H1 (cell line): ENCODE results near the gene SCN4A. TPM values are rescaled to one million over a fixed set of nuclear protein-coding genes. Genes with fewer than 3 reads are reported as not detected.

ENCODE experiments used
- CTCF ChIA-PET: fragments of 300-600 bp; sonication (Branson Sonifier 250); formaldehyde crosslinking; loops from one replicate; lab custom pipeline; 2021; ENCODE audit not compliant: partially characterized antibody; lab: Charles Lee
- POLR2A ChIA-PET: fragments of 300-600 bp; sonication (Branson Sonifier 250); formaldehyde crosslinking; loops from one replicate; lab custom pipeline; 2021; ENCODE audit warnings: inconsistent platforms; ENCODE audit not compliant: partially characterized antibody; lab: Charles Lee
- DNase-seq, 2 experiments: peaks; one replicate each; pipeline versions ENCODE4 v3.0.0 to v3.0.0-alpha.2; 2010 to 2022; ENCODE audit warnings: low spot score in 2 of 2, low read depth in 1 of 2, mixed read lengths in 1 of 2
- FAIRE-seq: peaks from 2 replicates; lab custom pipeline; 2011; peaks lifted over from hg19 to GRCh38; lab: Jason Lieb, UNC
- H2AFZ ChIP-seq: 2 replicates; pipeline ENCODE4 v1.8.1; 2012; ENCODE audit warnings: low read length, inconsistent platforms
- H2AK5ac ChIP-seq: 2 replicates; pipeline ENCODE4 v1.6.1; 2013; ENCODE audit warnings: low read depth, low read length
- H2BK120ac ChIP-seq: replicated peaks from 2 replicates; pipeline ENCODE3; 2013; ENCODE audit warnings: low read depth, low read length, inconsistent platforms
- H2BK12ac ChIP-seq: 2 replicates; pipeline ENCODE4 v1.6.1; 2013; ENCODE audit warnings: low read depth, low read length
- H2BK15ac ChIP-seq: 2 replicates; pipeline ENCODE4 v1.6.1; 2013; ENCODE audit warnings: low read length
- H2BK20ac ChIP-seq: 2 replicates; pipeline ENCODE4 v1.6.1; 2013; ENCODE audit warnings: low read length
- H2BK5ac ChIP-seq: 2 replicates; pipeline ENCODE4 v1.6.1; 2013; ENCODE audit warnings: low read depth, low read length
- H3K14ac ChIP-seq: 2 replicates; pipeline ENCODE4 v1.6.1; 2013; ENCODE audit warnings: inconsistent platforms; ENCODE audit not compliant: insufficient read length
- H3K18ac ChIP-seq: 2 replicates; pipeline ENCODE4 v1.6.1; 2013; ENCODE audit warnings: low read length; ENCODE audit errors: extremely low read depth
- H3K23ac ChIP-seq: 2 replicates; pipeline ENCODE4 v1.6.1; 2013; ENCODE audit warnings: inconsistent platforms; ENCODE audit not compliant: insufficient read length
- H3K23me2 ChIP-seq: 2 replicates; pipeline ENCODE4 v1.6.1; 2013; ENCODE audit warnings: low read depth, low read length
- H3K27ac ChIP-seq: 2 replicates; pipeline ENCODE4 v1.6.1; 2011; ENCODE audit warnings: low read depth, low read length, inconsistent platforms
- H3K27me3 ChIP-seq, 4 experiments: replicated peaks in 1 of 4; 1 replicate in 1 of 4; 2 replicates in 3 of 4; pipeline versions ENCODE4 v1.6.1 to v1.8.1; 2011 to 2013; ENCODE audit warnings: low read length in 3 of 4, mild to moderate bottlenecking in 3 of 4, inconsistent platforms in 2 of 4, mixed read lengths in 2 of 4, moderate library complexity in 1 of 4; ENCODE audit not compliant: control insufficient read depth in 3 of 4, insufficient read depth in 3 of 4; ENCODE audit errors: extremely low read depth in 1 of 4
- H3K36me3 ChIP-seq, 4 experiments: 2 replicates each; pipeline versions ENCODE4 v1.6.1 to v1.8.1; 2011 to 2013; ENCODE audit warnings: mild to moderate bottlenecking in 4 of 4, low read length in 3 of 4, moderate library complexity in 2 of 4, control low read depth in 1 of 4, inconsistent platforms in 1 of 4; ENCODE audit not compliant: insufficient read depth in 4 of 4, control insufficient read depth in 2 of 4
- H3K4ac ChIP-seq: replicated peaks from 2 replicates; pipeline ENCODE3; 2013; ENCODE audit warnings: low read length, low read depth, mixed read lengths, inconsistent platforms; ENCODE audit not compliant: insufficient read length
- H3K4me1 ChIP-seq, 4 experiments: replicated peaks in 1 of 4; 1 replicate in 1 of 4; 2 replicates in 3 of 4; pipeline versions ENCODE4 v1.6.1 to v1.8.1; 2011 to 2013; ENCODE audit warnings: low read length in 3 of 4, inconsistent platforms in 2 of 4, mixed read lengths in 1 of 4; ENCODE audit not compliant: insufficient read depth in 4 of 4, control insufficient read depth in 3 of 4
- H3K4me2 ChIP-seq, 2 experiments: 2 replicates each; pipeline versions ENCODE4 v1.6.1 to v1.8.1; 2011 to 2013; ENCODE audit warnings: low read depth in 2 of 2, low read length in 2 of 2, control low read depth in 1 of 2, inconsistent platforms in 1 of 2, mild to moderate bottlenecking in 1 of 2; ENCODE audit not compliant: insufficient read depth in 1 of 2
- H3K4me3 ChIP-seq, 4 experiments: fragments of 200-600, 300-600 bp in 1 of 4; sonication (generic), shearing (Covaris generic), sonication (Bioruptor Twin) in 1 of 4; 2 replicates each; pipeline versions ENCODE4 v1.5.1 to v1.8.1; 2011 to 2016; ENCODE audit warnings: low read length in 4 of 4, low read depth in 3 of 4, control low read depth in 2 of 4, inconsistent platforms in 2 of 4, mild to moderate bottlenecking in 2 of 4, mixed read lengths in 1 of 4, moderate library complexity in 1 of 4; ENCODE audit not compliant: insufficient read depth in 2 of 4; ENCODE audit errors: extremely low read depth in 1 of 4
- H3K56ac ChIP-seq: replicated peaks from 2 replicates; pipeline ENCODE3; 2013; ENCODE audit warnings: low read depth, mild to moderate bottlenecking, mixed read lengths, low read length, inconsistent platforms; ENCODE audit not compliant: insufficient read length
- H3K79me1 ChIP-seq: 2 replicates; pipeline ENCODE4 v1.6.1; 2013; ENCODE audit warnings: low read depth, low read length, control low read depth
- H3K79me2 ChIP-seq, 2 experiments: 2 replicates each; pipeline versions ENCODE4 v1.6.1 to v1.8.1; 2012 to 2013; ENCODE audit warnings: low read length in 2 of 2, mild to moderate bottlenecking in 2 of 2, inconsistent platforms in 1 of 2; ENCODE audit not compliant: insufficient read depth in 2 of 2, control insufficient read depth in 1 of 2
- H3K9ac ChIP-seq, 4 experiments: replicated peaks in 1 of 4; 1 replicate in 1 of 4; 2 replicates in 3 of 4; pipeline versions ENCODE4 v1.6.1 to v1.8.1; 2011 to 2013; ENCODE audit warnings: low read depth in 3 of 4, low read length in 3 of 4, control low read depth in 2 of 4, mild to moderate bottlenecking in 2 of 4, moderate library complexity in 2 of 4, inconsistent platforms in 1 of 4; ENCODE audit errors: extremely low read depth in 1 of 4
- H3K9me3 ChIP-seq, 2 experiments: 2 replicates each; pipeline versions ENCODE4 v1.6.1 to v1.8.1; 2012 to 2013; ENCODE audit warnings: mild to moderate bottlenecking in 2 of 2, moderate library complexity in 2 of 2, control low read depth in 1 of 2, inconsistent platforms in 1 of 2, low read depth in 1 of 2, low read length in 1 of 2, mixed read lengths in 1 of 2; ENCODE audit not compliant: insufficient read depth in 2 of 2
- H4K20me1 ChIP-seq, 2 experiments: replicated peaks in 1 of 2; 2 replicates each; pipeline versions ENCODE3 to v1.8.1; 2011 to 2013; ENCODE audit warnings: inconsistent platforms in 2 of 2, low read length in 2 of 2, mild to moderate bottlenecking in 1 of 2; ENCODE audit not compliant: insufficient read depth in 2 of 2, control insufficient read depth in 1 of 2
- H4K5ac ChIP-seq: 2 replicates; pipeline ENCODE4 v1.6.1; 2013; ENCODE audit warnings: low read length, low read depth, mixed read lengths, inconsistent platforms; ENCODE audit not compliant: insufficient read length
- H4K8ac ChIP-seq: 2 replicates; pipeline ENCODE4 v1.8.0; 2013; ENCODE audit warnings: mild to moderate bottlenecking, moderate library complexity, low read length, inconsistent platforms; ENCODE audit not compliant: insufficient read depth; ENCODE audit errors: extremely low read depth
- H4K91ac ChIP-seq: replicated peaks from 2 replicates; pipeline ENCODE3; 2013; ENCODE audit warnings: low read length, mixed read lengths, inconsistent platforms; ENCODE audit not compliant: insufficient read length
- EGR1 ChIP-seq: IDR thresholded peaks from 2 replicates; pipeline ENCODE4 v1.6.1; 2011; ENCODE audit warnings: low read depth, low read length, borderline replicate concordance
- SP1 ChIP-seq: IDR thresholded peaks from 2 replicates; pipeline ENCODE4 v1.6.1; 2011; ENCODE audit warnings: low read depth, low read length
- TEAD4 ChIP-seq: IDR thresholded peaks from 2 replicates; pipeline ENCODE4 v1.6.1; 2012; ENCODE audit warnings: low read depth, low read length, inconsistent platforms, mixed read lengths
- WGBS, 2 experiments: shearing (Covaris generic) in 1 of 2; methylation state at CpG; one replicate each; pipeline versions ENCODE4 v1.1.6 to v1.1.7; 2013 to 2015; ENCODE audit warnings: low lambda C conversion rate in 2 of 2, mixed read lengths in 2 of 2, inconsistent platforms in 1 of 2, low coverage in 1 of 2, missing lambda C conversion rate in 1 of 2; ENCODE audit not compliant: insufficient replicate concordance in 2 of 2, insufficient coverage in 1 of 2, insufficient read length in 1 of 2; ENCODE audit errors: extremely low coverage in 1 of 2, missing lambda C conversion rate in 1 of 2; 5-methylcytosine and 5-hydroxymethylcytosine counted together
- polyA plus RNA-seq, 7 experiments: library from polyadenylated mRNA; depleted of rRNA in 3 of 7; stranded (reverse) in 5 of 7; unstranded in 2 of 7; fragments of >200 nt in 5 of 7; fragments of 200-250 nt in 2 of 7; gene quantifications; 1 replicate in 5 of 7; 2 replicates in 1 of 7; 4 replicates in 1 of 7; pipeline versions ENCODE4 v1.2.1 to v1.2.3, GENCODE V29; 2011 to 2013; ENCODE audit warnings: missing spikeins in 2 of 7, mixed read lengths in 2 of 7
- total RNA-seq: library from RNA; stranded (reverse); fragmentation: NEBNext Ultra II Directional; extraction: Animal tissue kit (Norgen Biotek cat#: 25700); gene quantifications from 2 replicates; pipeline ENCODE4 v1.2.1, GENCODE V29; 2021

SCN4A gene
- total and polyA plus RNA-seq, 2 of the 8 experiments (the other 6 are each of a cell fraction or from before 2014, with no cell fraction given): 5.0 to 8.5 TPM

DNA sequence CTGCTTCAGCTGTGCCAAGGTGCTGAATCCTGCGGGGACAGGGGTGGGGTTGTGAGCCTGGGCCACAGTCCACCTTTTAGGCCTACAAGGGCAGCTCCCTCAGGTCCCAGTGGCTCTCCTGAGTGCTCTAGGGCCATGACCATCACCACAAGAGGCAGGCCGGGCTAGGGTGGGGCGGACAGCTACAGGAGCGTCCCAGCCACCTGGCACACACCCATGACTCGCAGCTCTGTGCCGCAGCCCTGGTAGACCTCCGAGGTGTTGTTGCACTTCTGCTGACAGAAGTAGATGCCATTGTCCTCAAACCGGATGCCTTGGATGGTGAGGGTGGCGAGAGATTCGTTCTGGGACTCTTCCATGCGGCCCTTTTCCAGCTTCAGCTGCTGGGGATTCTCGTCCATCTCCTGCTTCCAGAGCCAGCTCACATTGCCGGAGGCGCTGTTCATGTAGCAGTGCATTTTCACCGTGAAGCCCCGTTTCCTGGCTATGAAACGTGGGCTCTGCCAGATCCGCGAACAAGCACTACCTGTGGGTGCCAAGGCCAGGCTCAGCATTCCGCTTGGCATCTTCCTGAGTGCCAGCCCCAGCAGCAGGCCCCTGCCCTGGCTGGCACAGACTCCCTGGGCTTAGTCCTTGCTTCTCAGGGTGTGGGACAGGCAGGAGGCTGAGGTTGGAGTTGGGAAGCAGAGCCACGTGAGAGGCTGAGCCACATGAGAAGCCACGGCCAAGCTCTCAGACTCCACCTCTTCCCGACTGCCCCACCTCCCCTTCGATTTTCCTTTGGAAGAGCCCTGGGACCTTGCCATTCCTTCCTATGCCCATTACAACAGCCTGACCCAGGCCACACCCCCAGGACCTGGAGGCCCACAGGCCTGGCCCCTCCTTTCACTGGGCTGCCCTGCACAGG, 42.6 kb downstream of the SCN4A start:
- no peak overlapping the region for H4K5ac ChIP-seq
- FAIRE-seq (no peak), DNase-seq (peak in 1 of 2 experiments; percentile 51)
- peak overlapping the region; percentile 63; the same call in 1 of the 2 replicates for H2BK12ac ChIP-seq
- 0 out of 2 replicates have a peak overlapping the region, but pooled peaks have one; percentile 49 for H2BK5ac ChIP-seq
- peak overlapping the region; percentile 18; the same call in 1 of the 2 replicates for H2BK15ac ChIP-seq
- no peak overlapping the region for H2AFZ ChIP-seq
- H3K18ac ChIP-seq: 0 out of 2 replicates have a peak overlapping the region, but pooled peaks have one; percentile 24
- no peak overlapping the region for H2BK120ac ChIP-seq
- no peak overlapping the region for H3K4me3 ChIP-seq
- peaks cover 0 to 16% (median 12%) of the 10 kb centered on the region in 4 experiments; a peak in 6 of 7 replicates for H3K4me1 ChIP-seq
- 90% methylated on average over 24 of the region's 24 CpGs; no CpG with 5 or more reads in 1 of the 2 experiments for WGBS, 2 experiments
- H3K4ac ChIP-seq: no peak overlapping the region
- no peaks in the 10 kb centered on the region for H3K79me2 ChIP-seq
- ChIA-PET POLR2A (interaction anchor here (0.8 to 3.3 kb wide), 5 partner anchors 10 to 54 kb away, joined by 3 to 9 read pairs (median 4); no protein-coding TSS in a partner anchor), CTCF (interaction anchor here (0.7 to 11.4 kb wide), 12 partner anchors 10 to 98 kb away, joined by 3 to 164 read pairs (median 6); partner anchors contain the start of genes CSHL1 and GH1)
- H2BK20ac ChIP-seq: no peak overlapping the region
- no peak overlapping the region for H3K4me2 ChIP-seq
- H3K9me3 ChIP-seq: no peaks in the 10 kb centered on the region
- no peaks in the 10 kb centered on the region for H4K20me1 ChIP-seq
- H3K56ac ChIP-seq: no peak overlapping the region
- no peak overlapping the region for H3K9ac ChIP-seq
- no peak overlapping the region for H3K23ac ChIP-seq
- H3K23me2 ChIP-seq: no peaks in the 10 kb centered on the region
- H2AK5ac ChIP-seq: no peak overlapping the region
- peak overlapping the region; percentile 44 for H4K91ac ChIP-seq
- H3K14ac ChIP-seq: no peak overlapping the region
- H3K79me1 ChIP-seq: no peaks in the 10 kb centered on the region
- no peak overlapping the region for H3K27ac ChIP-seq
- H3K36me3 ChIP-seq: no peaks in the 10 kb centered on the region
- no peaks in the 10 kb centered on the region for H3K27me3 ChIP-seq
- TF ChIP-seq SP1 (no peak), EGR1 (peak; percentile 46; the same call in 1 of the 2 replicates), TEAD4 (no peak)
- no peak overlapping the region for H4K8ac ChIP-seq
